IMR-90 (cell line): ENCODE data around the gene ANGPTL4. TPM values are rescaled to one million over a fixed set of nuclear protein-coding genes. Genes with fewer than 3 reads are reported as not detected.

Experiments
- ATAC-seq: fragments of 200-7000 bp; cut with Tn5 transposase; 2 replicates; pipeline ENCODE4 v1.9.1; 2020; ENCODE audit warnings: low read depth, mild to moderate bottlenecking, moderate library complexity
- BruUV-seq: library from RNA; stranded (reverse); fragments of 400-500 nt; replicated peaks from 2 replicates; lab custom pipeline; 2021; lab: Mats Ljungman, UMichigan
- CTCF ChIA-PET: fragments of 300-600 bp; formaldehyde crosslinking; extraction: SDS; loops from one replicate; lab custom pipeline; 2021; ENCODE audit warnings: antibody characterized with exemption; lab: Yijun Ruan, JAX
- POLR2A ChIA-PET: fragments of 300-600 bp; sonication (Branson Sonifier 250); formaldehyde crosslinking; loops from one replicate; lab custom pipeline; 2022; ENCODE audit warnings: antibody characterized with exemption; ENCODE audit not compliant: unreplicated experiment; lab: Charles Lee
- DNase-seq: peaks from one replicate; pipeline ENCODE4 v3.0.0; 2013
- H2AFZ ChIP-seq: replicated peaks from 2 replicates; pipeline ENCODE3; 2013; ENCODE audit warnings: low read length, mild to moderate bottlenecking; ENCODE audit not compliant: poor library complexity
- H2AK5ac ChIP-seq: 2 replicates; pipeline ENCODE4 v1.6.1; 2013; ENCODE audit warnings: low read depth, low read length, inconsistent platforms
- H2AK9ac ChIP-seq: replicated peaks from 2 replicates; pipeline ENCODE3; 2013; ENCODE audit warnings: mild to moderate bottlenecking, low read depth, low read length, moderate library complexity; ENCODE audit not compliant: poor library complexity
- H2BK120ac ChIP-seq: 2 replicates; pipeline ENCODE4 v1.6.1; 2013; ENCODE audit warnings: low read depth, low read length, inconsistent platforms
- H2BK15ac ChIP-seq: 3 replicates; pipeline ENCODE4 v1.6.1; 2013; ENCODE audit warnings: low read depth, low read length, inconsistent platforms
- H2BK20ac ChIP-seq: 2 replicates; pipeline ENCODE4 v1.6.1; 2013; ENCODE audit warnings: low read depth, mild to moderate bottlenecking, inconsistent platforms, low read length, moderate library complexity
- H2BK5ac ChIP-seq: 2 replicates; pipeline ENCODE4 v1.6.1; 2013; ENCODE audit warnings: mild to moderate bottlenecking, low read depth, low read length, inconsistent platforms; ENCODE audit not compliant: poor library complexity, severe bottlenecking
- H3K14ac ChIP-seq: replicated peaks from 2 replicates; pipeline ENCODE4 v1.6.1; 2013; ENCODE audit warnings: low read depth, low read length, inconsistent platforms
- H3K18ac ChIP-seq: 2 replicates; pipeline ENCODE4 v1.6.1; 2013; ENCODE audit warnings: low read depth, low read length, control low read depth
- H3K23ac ChIP-seq: 2 replicates; pipeline ENCODE4 v1.6.1; 2013; ENCODE audit warnings: low read depth, low read length, inconsistent platforms
- H3K27ac ChIP-seq: 2 replicates; pipeline ENCODE4 v1.5.1; 2013; ENCODE audit warnings: mild to moderate bottlenecking, control low read depth, low read length; ENCODE audit not compliant: insufficient read depth
- H3K27me3 ChIP-seq: 2 replicates; pipeline ENCODE4 v1.6.1; 2013; ENCODE audit warnings: low read length; ENCODE audit not compliant: control insufficient read depth, insufficient read depth
- H3K36me3 ChIP-seq: 2 replicates; pipeline ENCODE4 v1.6.1; 2013; ENCODE audit warnings: low read length, mixed read lengths; ENCODE audit not compliant: control insufficient read depth, insufficient read depth
- H3K4ac ChIP-seq: 2 replicates; pipeline ENCODE4 v1.6.1; 2013; ENCODE audit warnings: low read depth, low read length, inconsistent platforms
- H3K4me1 ChIP-seq: 2 replicates; pipeline ENCODE4 v1.6.1; 2013; ENCODE audit warnings: low read length, mixed read lengths; ENCODE audit not compliant: control insufficient read depth, insufficient read depth
- H3K4me2 ChIP-seq: 2 replicates; pipeline ENCODE4 v1.6.1; 2013; ENCODE audit warnings: low read depth, mild to moderate bottlenecking, control low read depth, low read length, moderate library complexity
- H3K4me3 ChIP-seq: 2 replicates; pipeline ENCODE4 v1.5.1; 2013; ENCODE audit warnings: low read depth, mild to moderate bottlenecking, control low read depth, low read length, moderate library complexity; ENCODE audit not compliant: insufficient read depth
- H3K56ac ChIP-seq: 2 replicates; pipeline ENCODE4 v1.6.1; 2013; ENCODE audit warnings: low read length, inconsistent platforms; ENCODE audit not compliant: insufficient read depth; ENCODE audit errors: extremely low read depth
- H3K79me1 ChIP-seq, 2 experiments: 2 replicates each; pipeline ENCODE4 v1.6.1; 2013; ENCODE audit warnings: low read length in 2 of 2, inconsistent platforms in 1 of 2, low read depth in 1 of 2
- H3K9ac ChIP-seq: 2 replicates; pipeline ENCODE4 v1.6.1; 2013; ENCODE audit warnings: low read depth, low read length, control low read depth
- H3K9me1 ChIP-seq: 2 replicates; pipeline ENCODE4 v1.6.1; 2013; ENCODE audit warnings: low read length, inconsistent platforms; ENCODE audit not compliant: insufficient read depth
- H3K9me3 ChIP-seq: 2 replicates; pipeline ENCODE4 v1.6.1; 2013; ENCODE audit warnings: low read length; ENCODE audit not compliant: control insufficient read depth, insufficient read depth
- H4K20me1 ChIP-seq: 2 replicates; pipeline ENCODE4 v1.6.1; 2013; ENCODE audit warnings: low read length, inconsistent platforms; ENCODE audit not compliant: insufficient read depth
- H4K5ac ChIP-seq: 2 replicates; pipeline ENCODE4 v1.6.1; 2013; ENCODE audit warnings: mild to moderate bottlenecking, low read depth, low read length, control low read depth
- H4K8ac ChIP-seq, 2 experiments: 2 replicates each; pipeline ENCODE4 v1.6.1; 2013; ENCODE audit warnings: low read depth in 2 of 2, low read length in 2 of 2, control low read depth in 1 of 2, inconsistent platforms in 1 of 2
- H4K91ac ChIP-seq: 2 replicates; pipeline ENCODE4 v1.6.1; 2013; ENCODE audit warnings: low read depth, low read length, inconsistent platforms; ENCODE audit not compliant: insufficient read depth
- ELK1 ChIP-seq: fragments of 150-350 bp; IDR thresholded peaks from 2 replicates; pipeline ENCODE4 v1.6.1; 2016; ENCODE audit warnings: low read depth, mild to moderate bottlenecking, low read length, moderate library complexity, borderline replicate concordance
- WGBS, 2 experiments: methylation state at CpG; one replicate each; pipeline versions ENCODE4 v1.1.5 to v1.1.7; 2013; ENCODE audit warnings: missing lambda C conversion rate in 2 of 2; ENCODE audit not compliant: insufficient read length in 1 of 2; ENCODE audit errors: extremely low coverage in 2 of 2; 5-methylcytosine and 5-hydroxymethylcytosine counted together
- dilution Hi-C: fragments of 300-500 bp; cut with HindIII; formaldehyde crosslinking; loops from one replicate; pipeline ENCODE4 v1.14.3; 2018; ENCODE audit warnings: low sequenced_read_pairs; ENCODE audit not compliant: unreplicated experiment
- in situ Hi-C: fragments of 300-500 bp; cut with MboI; formaldehyde crosslinking; loops from 3 replicates; pipeline ENCODE4 v1.14.3; 2019; ENCODE audit warnings: low sequenced_read_pairs, inconsistent platforms, mixed read lengths
- intact Hi-C: fragments of 100-400 bp; cut with micrococcal nuclease; formaldehyde crosslinking; loops from 2 replicates; pipeline ENCODE4 v1.10.0; 2022
- polyA plus RNA-seq, 3 experiments: library from polyadenylated mRNA; depleted of rRNA; stranded (reverse); fragments of >200 nt; gene quantifications; 2 replicates each; pipeline ENCODE4 v1.2.3, GENCODE V29; 2012; ENCODE audit warnings: low replicate concordance in 1 of 3
- total RNA-seq: library from RNA; depleted of rRNA; stranded (reverse); fragments of >200 nt; gene quantifications from 2 replicates; pipeline ENCODE4 v1.2.3, GENCODE V29; 2012

The ANGPTL4 gene
- total and polyA plus RNA-seq, 2 of the 4 experiments (the other 2 are of a cell fraction): 1.4 to 19.1 TPM

- Histone ChIP-seq H3K4ac (no peak overlapping the region), H3K9me1 (peaks cover 8% of the 10 kb centered on the region), H3K36me3 (no peaks in the 10 kb centered on the region), H3K18ac (no peak overlapping the region), H3K56ac (no peak overlapping the region), H4K91ac (no peak overlapping the region), H3K79me1 (peaks cover 12 to 29% of the 10 kb centered on the region in 2 experiments; a peak in 3 of 4 replicates), H3K23ac (no peak overlapping the region), H3K27ac (no peak overlapping the region), H2AFZ (no peak overlapping the region), H4K8ac (no peak overlapping the region), H4K20me1 (peaks cover 24% of the 10 kb centered on the region), H2BK5ac (no peak overlapping the region), H2BK120ac (no peak overlapping the region), H3K4me1 (peaks cover 9% of the 10 kb centered on the region; the same call in 1 of the 2 replicates), H2BK15ac (no peak overlapping the region), H2AK5ac (no peak overlapping the region), H3K14ac (no peak overlapping the region), H4K5ac (no peak overlapping the region), H3K9ac (no peak overlapping the region), H2BK20ac (no peak overlapping the region), H3K4me3 (no peak overlapping the region), H3K4me2 (no peak overlapping the region), H3K27me3 (no peaks in the 10 kb centered on the region), H3K9me3 (no peaks in the 10 kb centered on the region), H2AK9ac (no peak overlapping the region)
- dilution Hi-C loops: no loop called here
- no TSS peak for BruUV-seq
- no CpG with 5 or more reads among the region's 2 CpGs for WGBS, 2 experiments
- DNase-seq (no peak), ATAC-seq (no peak)
- TF ChIP-seq ELK1: no peak
- ChIA-PET POLR2A (interaction anchor here (0.7 kb wide), 1 partner anchor 181 kb away, joined by 6 read pairs; no protein-coding TSS in a partner anchor), CTCF (no interaction called here)
- in situ Hi-C loops: no loop called here
- intact Hi-C loops: no loop called here
Measured at GRCh38 chr19:8388612-8388958, 24.6 kb downstream of the ANGPTL4 start.
